ENCODE measurements around the gene RAD18.

The RAD18 gene

DNA sequence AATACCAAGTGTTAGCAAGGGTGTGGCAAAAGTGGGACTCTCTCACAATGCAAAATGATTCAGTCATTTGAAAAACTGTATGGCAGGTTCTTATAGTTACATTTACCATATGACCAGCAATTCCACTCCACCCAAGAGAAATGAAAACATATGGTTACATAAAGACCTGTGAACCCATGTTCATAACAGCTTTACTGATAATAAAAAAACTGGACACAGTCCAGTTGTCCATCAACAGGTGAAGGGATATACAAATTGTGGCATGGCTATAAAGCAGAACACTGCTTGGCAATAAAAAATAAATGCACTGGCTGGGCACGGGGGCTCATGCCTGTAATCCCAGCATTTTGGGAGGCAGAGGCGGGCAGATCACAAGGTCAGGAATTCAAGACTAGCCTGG lies 30.8 kb downstream of the RAD18 start:
- FAIRE-seq (no peak), DNase-seq (ENCODE audit: insufficient read length) (no peak)
- TF ChIP-seq POLR2A (IDR thresholded peaks at IDR 0.05; ENCODE audit: low read depth, low read length): no peak
- no peak for TF ChIP-seq TAF1 (IDR thresholded peaks at IDR 0.05; ENCODE audit: borderline replicate concordance, low read depth, low read length)

DNA sequence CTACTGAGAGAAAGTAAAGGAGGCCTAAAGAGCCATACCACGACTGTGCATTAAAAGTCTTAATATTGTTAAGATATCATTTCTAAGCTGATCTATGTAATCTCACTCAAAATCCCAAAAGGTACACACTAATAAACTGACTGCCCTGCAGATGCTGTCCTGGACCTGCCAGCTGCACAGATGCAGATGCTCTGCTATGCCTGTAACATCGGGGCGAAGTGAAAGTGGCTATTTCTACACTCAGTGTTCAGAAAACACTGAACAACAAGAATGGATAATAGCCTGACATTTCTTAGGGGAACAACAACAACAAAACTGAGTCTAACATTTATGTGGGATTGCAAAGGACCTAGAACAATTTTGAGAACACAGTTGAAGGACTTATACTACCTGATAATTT lies 31.9 kb downstream of the RAD18 start:
- TF ChIP-seq TAF1 (IDR thresholded peaks at IDR 0.05; ENCODE audit: borderline replicate concordance, low read depth, low read length): no peak
- TF ChIP-seq POLR2AphosphoS5 (IDR thresholded peaks at IDR 0.05; ENCODE audit: low read depth, low read length): no peak
- no peak for TF ChIP-seq POLR2A (IDR thresholded peaks at IDR 0.05; ENCODE audit: low read depth, low read length)
- FAIRE-seq: peak; percentile 70
- no peak for DNase-seq (ENCODE audit: insufficient read length)

DNA sequence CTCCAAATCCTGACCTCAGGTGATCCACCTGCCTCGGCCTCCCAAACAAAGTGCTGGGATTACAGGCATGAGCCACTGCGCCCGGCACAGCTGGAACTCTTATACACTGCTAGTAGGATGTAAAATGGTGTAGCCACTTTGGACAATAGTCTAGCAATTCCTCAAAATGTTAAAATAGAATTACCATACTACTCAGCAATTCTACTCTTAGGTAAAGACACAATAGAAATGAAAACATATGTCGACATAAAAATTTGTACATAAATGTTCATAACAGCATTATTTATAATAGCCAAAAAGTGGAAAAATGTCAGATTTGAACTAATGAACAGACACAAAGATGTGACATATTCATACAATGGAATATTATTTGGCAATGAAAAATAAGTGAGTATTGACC lies 33.4 kb downstream of the RAD18 start:
- no peak for FAIRE-seq
- DNase-seq (ENCODE audit: insufficient read length): no peak
- TF ChIP-seq POLR2A (IDR thresholded peaks at IDR 0.05; ENCODE audit: low read depth, low read length) (no peak), POLR2AphosphoS5 (IDR thresholded peaks at IDR 0.05; ENCODE audit: low read depth, low read length) (no peak), TAF1 (IDR thresholded peaks at IDR 0.05; ENCODE audit: borderline replicate concordance, low read depth, low read length) (no peak)

DNA sequence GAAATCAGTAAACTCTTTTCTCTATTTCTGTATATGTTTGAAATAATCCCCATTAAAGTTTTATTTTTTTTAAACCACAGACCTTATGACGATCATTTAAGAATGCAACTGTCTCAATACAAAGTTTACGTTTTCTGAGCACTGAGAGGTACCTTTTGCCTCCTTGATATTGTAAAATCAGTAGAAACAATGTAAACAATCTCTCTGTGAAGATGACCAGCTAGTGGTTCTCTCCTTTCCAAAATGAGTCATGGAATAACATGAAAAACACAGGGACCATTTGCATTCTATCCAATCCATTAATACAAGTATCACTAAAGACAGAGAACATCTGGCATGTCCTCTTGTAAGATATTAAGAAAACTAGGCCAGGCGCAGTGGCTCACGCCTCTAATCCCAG lies 48.8 kb downstream of the RAD18 start:
- no peak for TF ChIP-seq POLR2A (IDR thresholded peaks at IDR 0.05; ENCODE audit: low read depth, low read length)
- TF ChIP-seq POLR2AphosphoS5 (IDR thresholded peaks at IDR 0.05; ENCODE audit: low read depth, low read length): no peak
- TF ChIP-seq TAF1 (IDR thresholded peaks at IDR 0.05; ENCODE audit: borderline replicate concordance, low read depth, low read length): no peak
- DNase-seq (ENCODE audit: insufficient read length) (no peak), FAIRE-seq (no peak)

DNA sequence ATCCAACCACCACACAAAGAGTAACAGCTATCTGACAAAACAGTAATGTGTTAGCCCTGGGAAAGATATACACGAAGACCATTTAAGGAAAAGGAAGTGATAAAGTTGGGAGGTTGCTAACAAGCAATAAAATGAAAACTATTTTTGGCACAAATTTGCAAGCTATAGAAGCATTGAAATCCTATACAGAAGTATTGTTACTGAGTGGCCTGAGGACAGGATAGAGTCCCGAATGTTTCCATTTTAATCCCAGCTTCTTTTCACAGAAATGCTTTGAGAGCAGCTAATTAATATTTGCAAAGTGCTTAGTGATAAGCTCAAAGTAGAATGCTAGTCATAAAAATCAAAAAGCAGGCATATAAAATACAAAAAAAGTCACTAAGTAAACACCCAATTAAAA lies 51.5 kb downstream of the RAD18 start:
- no peak for TF ChIP-seq POLR2A (IDR thresholded peaks at IDR 0.05; ENCODE audit: low read depth, low read length)
- TF ChIP-seq POLR2AphosphoS5 (IDR thresholded peaks at IDR 0.05; ENCODE audit: low read depth, low read length): no peak
- no peak for TF ChIP-seq TAF1 (IDR thresholded peaks at IDR 0.05; ENCODE audit: borderline replicate concordance, low read depth, low read length)
- no peak for FAIRE-seq
- no peak for DNase-seq (ENCODE audit: insufficient read length)

DNA sequence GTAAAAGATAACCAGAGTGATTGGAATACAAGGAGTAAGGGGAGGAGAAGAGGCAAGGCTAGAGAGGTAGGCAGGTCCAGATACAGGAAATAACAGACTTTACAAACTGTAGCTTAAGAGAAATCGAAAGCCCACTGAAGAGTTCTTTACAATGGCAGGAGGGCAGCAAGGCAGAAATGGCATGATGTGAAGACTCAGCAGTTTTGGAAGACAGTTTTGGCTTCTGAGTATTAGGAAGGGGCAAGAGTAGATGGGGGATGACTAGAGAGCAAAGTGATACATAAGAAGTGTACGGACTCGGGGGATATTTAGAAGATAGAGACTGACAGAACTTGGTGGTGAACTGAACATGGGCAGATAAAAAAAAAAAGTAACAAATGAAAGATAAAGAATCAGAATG lies 54.1 kb downstream of the RAD18 start:
- TF ChIP-seq POLR2A (IDR thresholded peaks at IDR 0.05; ENCODE audit: low read depth, low read length): no peak
- TF ChIP-seq TAF1 (IDR thresholded peaks at IDR 0.05; ENCODE audit: borderline replicate concordance, low read depth, low read length): no peak
- no peak for TF ChIP-seq POLR2AphosphoS5 (IDR thresholded peaks at IDR 0.05; ENCODE audit: low read depth, low read length)
- DNase-seq (ENCODE audit: insufficient read length) (no peak), FAIRE-seq (no peak)

DNA sequence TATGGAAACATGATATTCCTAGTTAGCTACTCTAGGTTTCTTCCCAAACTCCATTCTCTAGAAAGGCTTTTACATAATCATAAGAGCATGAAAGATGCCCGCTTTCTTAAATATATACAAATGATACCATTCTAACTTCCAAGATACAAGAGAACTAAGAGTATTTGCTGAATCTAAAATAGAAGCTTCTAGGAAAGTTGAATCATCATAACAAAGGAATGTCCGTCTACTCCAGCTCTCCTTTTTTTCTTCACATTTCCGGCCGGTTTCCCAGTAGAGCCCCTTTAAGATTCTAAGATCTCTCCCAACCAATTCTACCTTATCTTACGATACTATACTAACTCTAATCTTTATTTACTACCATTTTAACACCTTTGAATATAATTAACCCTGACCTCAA lies 60.1 kb downstream of the RAD18 start:
- no peak for DNase-seq (ENCODE audit: insufficient read length)
- TF ChIP-seq TAF1 (IDR thresholded peaks at IDR 0.05; ENCODE audit: borderline replicate concordance, low read depth, low read length) (no peak), POLR2AphosphoS5 (IDR thresholded peaks at IDR 0.05; ENCODE audit: low read depth, low read length) (no peak), POLR2A (IDR thresholded peaks at IDR 0.05; ENCODE audit: low read depth, low read length) (no peak)
- FAIRE-seq: no peak

DNA sequence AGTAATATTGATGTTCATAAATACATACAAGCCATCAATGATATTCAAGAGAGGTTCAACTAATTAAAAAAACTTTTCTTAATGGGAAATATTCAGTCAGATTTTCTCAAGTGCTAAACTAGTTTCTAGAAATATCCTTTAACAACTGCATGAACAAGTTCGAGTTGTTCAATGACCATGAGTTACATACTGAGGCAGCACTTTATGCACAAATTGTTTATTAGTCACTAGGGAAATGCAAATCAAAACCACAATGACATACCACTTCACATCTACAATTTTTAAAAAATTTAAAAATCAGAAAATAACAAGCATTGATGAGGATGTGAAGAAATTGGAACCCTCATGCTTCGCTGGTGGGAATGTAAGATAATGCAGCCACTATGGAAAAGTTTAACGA lies 62.4 kb downstream of the RAD18 start:
- TF ChIP-seq POLR2AphosphoS5 (IDR thresholded peaks at IDR 0.05; ENCODE audit: low read depth, low read length) (no peak), POLR2A (IDR thresholded peaks at IDR 0.05; ENCODE audit: low read depth, low read length) (no peak), TAF1 (IDR thresholded peaks at IDR 0.05; ENCODE audit: borderline replicate concordance, low read depth, low read length) (no peak)
- FAIRE-seq: no peak
- DNase-seq (ENCODE audit: insufficient read length): no peak

DNA sequence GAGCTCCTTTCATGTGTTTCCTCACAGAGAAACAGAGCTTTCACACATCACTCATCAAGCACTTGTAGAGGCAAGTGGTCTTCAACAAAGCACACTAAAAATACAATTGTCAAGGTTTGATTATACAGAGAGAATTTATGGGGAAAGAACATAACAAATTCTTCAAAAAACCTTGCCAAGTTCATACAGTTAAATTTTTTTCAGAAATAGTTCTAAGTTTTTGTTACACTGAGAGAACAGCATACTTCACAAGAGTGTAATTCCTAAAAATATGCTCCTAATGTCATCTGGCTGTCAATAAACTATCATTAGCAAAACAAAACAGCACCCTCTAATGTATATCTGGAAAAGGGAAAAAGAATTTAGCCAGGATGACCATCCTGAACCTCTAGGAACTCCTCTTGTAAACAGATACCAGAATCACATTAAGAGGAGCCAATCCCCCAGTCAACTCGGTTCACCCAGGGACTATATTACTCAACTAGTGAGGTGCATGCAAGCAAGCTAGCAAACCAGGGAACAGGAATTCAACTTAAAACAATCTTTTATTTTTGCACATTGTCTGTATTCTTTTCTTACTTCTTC lies 63.3 kb downstream of the RAD18 start:
- no peak for DNase-seq (ENCODE audit: insufficient read length)
- TF ChIP-seq TAF1 (IDR thresholded peaks at IDR 0.05; ENCODE audit: borderline replicate concordance, low read depth, low read length) (no peak), POLR2A (IDR thresholded peaks at IDR 0.05; ENCODE audit: low read depth, low read length) (no peak), POLR2AphosphoS5 (IDR thresholded peaks at IDR 0.05; ENCODE audit: low read depth, low read length) (no peak)
- FAIRE-seq: no peak

DNA sequence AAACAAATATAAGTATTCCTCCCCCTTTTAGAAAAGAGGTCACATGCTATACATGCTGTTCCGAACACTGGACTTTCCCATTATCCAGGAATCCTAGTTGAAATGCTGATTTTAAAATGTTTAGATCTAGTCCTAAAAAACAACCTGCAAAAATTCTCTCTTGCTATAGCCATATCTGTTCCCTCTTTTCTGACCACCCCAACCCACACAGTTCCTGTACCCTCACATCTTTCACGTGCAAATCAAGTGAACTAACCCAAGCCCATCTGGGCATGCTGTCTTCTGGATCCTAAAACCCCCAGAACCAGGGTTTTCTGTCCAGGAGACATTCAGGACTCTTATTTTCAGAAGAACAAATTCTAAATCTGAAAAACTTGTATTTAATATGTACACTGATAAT lies 67.4 kb downstream of the RAD18 start:
- no peak for FAIRE-seq
- no peak for DNase-seq (ENCODE audit: insufficient read length)
- no peak for TF ChIP-seq POLR2AphosphoS5 (IDR thresholded peaks at IDR 0.05; ENCODE audit: low read depth, low read length)
- no peak for TF ChIP-seq TAF1 (IDR thresholded peaks at IDR 0.05; ENCODE audit: borderline replicate concordance, low read depth, low read length)
- no peak for TF ChIP-seq POLR2A (IDR thresholded peaks at IDR 0.05; ENCODE audit: low read depth, low read length)

DNA sequence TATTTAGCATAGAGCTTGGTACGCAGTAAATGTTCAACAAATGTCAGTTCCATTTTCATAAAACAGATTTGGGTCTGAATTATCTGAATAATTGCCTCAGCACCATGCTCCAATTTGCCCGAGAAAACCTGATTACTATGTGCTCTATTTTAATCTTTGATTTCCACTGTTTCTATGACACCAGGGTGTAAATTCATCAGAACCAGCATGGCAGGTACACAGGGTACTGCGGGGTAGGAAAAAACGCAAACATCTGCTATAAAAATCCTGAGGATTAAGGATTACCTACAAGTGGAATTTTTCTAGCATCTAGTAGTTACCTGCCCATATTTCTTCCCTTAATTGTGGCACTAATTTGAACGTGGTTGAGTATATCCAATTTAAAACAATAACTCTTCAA lies 70.3 kb downstream of the RAD18 start:
- no peak for FAIRE-seq
- no peak for DNase-seq (ENCODE audit: insufficient read length)
- TF ChIP-seq POLR2A (IDR thresholded peaks at IDR 0.05; ENCODE audit: low read depth, low read length) (no peak), POLR2AphosphoS5 (IDR thresholded peaks at IDR 0.05; ENCODE audit: low read depth, low read length) (no peak), TAF1 (IDR thresholded peaks at IDR 0.05; ENCODE audit: borderline replicate concordance, low read depth, low read length) (no peak)

DNA sequence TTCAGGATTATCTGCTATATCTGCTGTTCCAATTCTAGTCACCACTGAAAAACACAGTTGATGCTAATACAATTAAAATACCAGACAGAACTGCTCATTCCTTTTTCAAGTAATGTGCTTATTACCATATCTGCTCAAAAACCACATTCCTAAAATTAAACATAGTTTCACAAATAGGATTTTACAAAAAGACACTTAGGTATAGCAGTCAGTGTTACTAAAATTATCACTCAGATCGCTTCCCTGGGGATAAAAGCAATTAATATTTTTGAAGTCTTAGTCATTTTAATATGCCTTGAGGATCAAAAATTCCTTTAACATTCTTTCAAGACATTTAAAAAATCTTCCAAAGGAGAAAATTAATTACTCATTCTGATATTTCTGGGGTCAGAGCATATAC lies 71.5 kb downstream of the RAD18 start:
- no peak for FAIRE-seq
- TF ChIP-seq TAF1 (IDR thresholded peaks at IDR 0.05; ENCODE audit: borderline replicate concordance, low read depth, low read length) (no peak), POLR2A (IDR thresholded peaks at IDR 0.05; ENCODE audit: low read depth, low read length) (no peak)
- no peak for DNase-seq (ENCODE audit: insufficient read length)

DNA sequence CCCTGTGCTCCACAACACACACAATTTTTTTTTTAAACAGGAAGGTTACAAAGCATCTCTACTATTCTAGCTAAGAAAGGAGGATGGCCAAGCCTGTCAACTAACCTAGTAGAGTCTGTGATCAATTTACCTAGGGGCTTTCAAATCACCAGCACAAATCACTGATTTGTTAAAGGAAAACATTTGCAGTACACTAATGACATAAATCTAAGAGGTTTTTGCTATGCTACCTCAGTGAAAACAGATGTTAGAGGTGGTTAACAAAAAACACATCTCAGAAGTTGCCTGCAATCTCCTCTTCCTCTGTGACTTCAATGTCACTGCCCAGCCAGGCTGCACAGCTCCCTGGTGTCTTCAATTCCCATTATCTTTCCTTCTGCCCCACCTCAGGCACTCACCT lies 72.0 kb downstream of the RAD18 start:
- FAIRE-seq (no peak), DNase-seq (ENCODE audit: insufficient read length) (no peak)
- no peak for TF ChIP-seq POLR2A (IDR thresholded peaks at IDR 0.05; ENCODE audit: low read depth, low read length)
- TF ChIP-seq TAF1 (IDR thresholded peaks at IDR 0.05; ENCODE audit: borderline replicate concordance, low read depth, low read length): no peak
- TF ChIP-seq POLR2AphosphoS5 (IDR thresholded peaks at IDR 0.05; ENCODE audit: low read depth, low read length): no peak
